GM12892 (cell line): ENCODE measurements around the gene ZNG1E.
"Not testable (repeated sequence)": the region's sequence is repeated elsewhere in the genome, so short reads cannot be mapped to it uniquely, and the experiment has no call there.

Experiments
- POLR2A ChIP-seq: IDR thresholded peaks from 2 replicates; pipeline ENCODE4 v1.6.1; 2011; ENCODE audit warnings: low read depth, low read length, control low read depth
- POLR2AphosphoS5 ChIP-seq: IDR thresholded peaks from 2 replicates; pipeline ENCODE4 v1.6.1; 2011; ENCODE audit warnings: low read depth, low read length, control low read depth

DNA sequence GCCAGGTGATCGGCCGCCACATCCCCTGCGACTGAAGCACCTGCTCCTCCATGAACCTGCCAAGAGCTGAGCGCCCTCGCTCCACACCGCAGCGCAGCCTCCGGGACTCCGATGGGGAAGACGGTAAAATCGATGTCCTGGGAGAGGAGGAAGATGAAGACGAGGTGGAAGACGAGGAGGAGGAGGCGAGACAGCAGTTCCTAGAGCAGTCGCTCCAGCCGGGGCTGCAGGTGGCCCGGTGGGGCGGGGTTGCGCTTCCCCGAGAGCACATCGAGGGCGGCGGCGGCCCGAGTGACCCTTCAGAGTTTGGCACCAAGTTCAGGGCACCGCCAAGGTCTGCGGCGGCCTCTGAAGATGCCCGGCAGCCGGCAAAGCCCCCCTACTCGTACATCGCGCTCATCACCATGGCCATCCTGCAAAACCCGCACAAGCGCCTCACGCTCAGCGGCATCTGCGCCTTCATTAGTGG, 61.4 kb downstream of the ZNG1E start, which contains the start of gene FOXD4L4:
- not testable (repeated sequence) for TF ChIP-seq POLR2A, POLR2AphosphoS5
